SK-N-SH treated with all-trans-retinoic acid at 6 μM for 48 hours (cell line): ENCODE results near the gene ABCC11.

Experiments used
- ARNTL ChIP-seq: fragments of 450-650 bp; formaldehyde crosslinking; IDR thresholded peaks from 2 replicates; pipeline ENCODE4 v1.5.0; 2020; ENCODE audit warnings: low read depth, mild to moderate bottlenecking, moderate library complexity, borderline replicate concordance
- CSDC2 ChIP-seq: fragments of 250-450 bp; sonication (Bioruptor Pico); IDR thresholded peaks from 2 replicates; pipeline ENCODE4 v1.5.0; 2020; ENCODE audit warnings: mild to moderate bottlenecking, moderate library complexity
- SNAI2 ChIP-seq: fragments of 250-450 bp; sonication (Bioruptor Pico); IDR thresholded peaks from 2 replicates; pipeline ENCODE4 v1.5.0; 2020; ENCODE audit warnings: mild to moderate bottlenecking, moderate library complexity
- TCF4 ChIP-seq: fragments of 250-450 bp; sonication (Bioruptor Pico); IDR thresholded peaks from 2 replicates; pipeline ENCODE4 v1.8.0; 2021; ENCODE audit warnings: mild to moderate bottlenecking, moderate library complexity, borderline replicate concordance
- ZC3H10 ChIP-seq: fragments of 250-450 bp; sonication (Bioruptor Pico); IDR thresholded peaks from 2 replicates; pipeline ENCODE4 v1.5.1; 2021; ENCODE audit warnings: mild to moderate bottlenecking, moderate library complexity
- ZFP3 ChIP-seq: fragments of 250-450 bp; sonication (Bioruptor Pico); IDR thresholded peaks from 2 replicates; pipeline ENCODE4 v1.5.0; 2020; ENCODE audit warnings: mild to moderate bottlenecking, moderate library complexity
- ZFP30 ChIP-seq: fragments of 450-650 bp; formaldehyde crosslinking; IDR thresholded peaks from 2 replicates; pipeline ENCODE4 v1.5.0; 2022; ENCODE audit warnings: mild to moderate bottlenecking, moderate library complexity
- TF ChIP-seq, protein P1 (sequence below): fragments of 250-450 bp; sonication (Bioruptor Pico); IDR thresholded peaks from 2 replicates; pipeline ENCODE4 v1.5.0; 2020; ENCODE audit warnings: mild to moderate bottlenecking, moderate library complexity
- TF ChIP-seq, protein P2 (sequence below): fragments of 250-450 bp; sonication (Bioruptor Pico); IDR thresholded peaks from 2 replicates; pipeline ENCODE4 v1.8.0; 2020; ENCODE audit warnings: mild to moderate bottlenecking, moderate library complexity, borderline replicate concordance
- TF ChIP-seq, protein P3 (sequence below): fragments of 250-450 bp; sonication (Bioruptor Pico); IDR thresholded peaks from 2 replicates; pipeline ENCODE4 v1.5.1; 2021; ENCODE audit warnings: mild to moderate bottlenecking, moderate library complexity
- TF ChIP-seq, protein P4 (sequence below): fragments of 250-450 bp; sonication (Bioruptor Pico); IDR thresholded peaks from 2 replicates; pipeline ENCODE4 v1.5.1; 2020; ENCODE audit warnings: low read depth, mild to moderate bottlenecking, moderate library complexity

DNA sequence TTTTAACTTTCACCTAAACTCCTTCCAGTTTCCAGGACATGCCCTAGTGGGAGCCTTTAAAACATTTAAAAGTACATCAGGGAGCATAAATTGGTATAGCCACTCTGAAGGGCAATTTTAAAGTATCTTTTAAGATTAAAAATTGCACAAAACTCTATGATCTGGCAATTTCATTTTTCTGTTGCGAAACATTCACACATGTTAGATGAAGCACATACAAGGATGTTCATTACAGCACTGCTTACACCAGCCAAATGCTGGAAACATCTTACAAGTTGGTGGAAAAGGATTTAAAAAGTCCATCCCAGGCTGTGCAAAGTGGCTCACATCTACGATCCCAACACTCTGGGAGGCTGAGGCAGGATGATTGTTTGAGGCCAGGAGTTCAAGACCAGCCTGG is 29.6 kb downstream of the ABCC11 start:
- TF ChIP-seq SNAI2 (CRISPR knock-in tag) (no peak), ZFP30 (CRISPR knock-in tag) (no peak), CSDC2 (no peak), ZC3H10 (CRISPR knock-in tag) (no peak), ARNTL (no peak), TCF4 (CRISPR knock-in tag) (no peak), ZFP3 (CRISPR knock-in tag) (no peak)
- TF ChIP-seq, protein P1, sequence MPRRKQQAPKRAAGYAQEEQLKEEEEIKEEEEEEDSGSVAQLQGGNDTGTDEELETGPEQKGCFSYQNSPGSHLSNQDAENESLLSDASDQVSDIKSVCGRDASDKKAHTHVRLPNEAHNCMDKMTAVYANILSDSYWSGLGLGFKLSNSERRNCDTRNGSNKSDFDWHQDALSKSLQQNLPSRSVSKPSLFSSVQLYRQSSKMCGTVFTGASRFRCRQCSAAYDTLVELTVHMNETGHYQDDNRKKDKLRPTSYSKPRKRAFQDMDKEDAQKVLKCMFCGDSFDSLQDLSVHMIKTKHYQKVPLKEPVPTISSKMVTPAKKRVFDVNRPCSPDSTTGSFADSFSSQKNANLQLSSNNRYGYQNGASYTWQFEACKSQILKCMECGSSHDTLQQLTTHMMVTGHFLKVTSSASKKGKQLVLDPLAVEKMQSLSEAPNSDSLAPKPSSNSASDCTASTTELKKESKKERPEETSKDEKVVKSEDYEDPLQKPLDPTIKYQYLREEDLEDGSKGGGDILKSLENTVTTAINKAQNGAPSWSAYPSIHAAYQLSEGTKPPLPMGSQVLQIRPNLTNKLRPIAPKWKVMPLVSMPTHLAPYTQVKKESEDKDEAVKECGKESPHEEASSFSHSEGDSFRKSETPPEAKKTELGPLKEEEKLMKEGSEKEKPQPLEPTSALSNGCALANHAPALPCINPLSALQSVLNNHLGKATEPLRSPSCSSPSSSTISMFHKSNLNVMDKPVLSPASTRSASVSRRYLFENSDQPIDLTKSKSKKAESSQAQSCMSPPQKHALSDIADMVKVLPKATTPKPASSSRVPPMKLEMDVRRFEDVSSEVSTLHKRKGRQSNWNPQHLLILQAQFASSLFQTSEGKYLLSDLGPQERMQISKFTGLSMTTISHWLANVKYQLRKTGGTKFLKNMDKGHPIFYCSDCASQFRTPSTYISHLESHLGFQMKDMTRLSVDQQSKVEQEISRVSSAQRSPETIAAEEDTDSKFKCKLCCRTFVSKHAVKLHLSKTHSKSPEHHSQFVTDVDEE (CRISPR knock-in tag): no peak
- TF ChIP-seq, protein P2, sequence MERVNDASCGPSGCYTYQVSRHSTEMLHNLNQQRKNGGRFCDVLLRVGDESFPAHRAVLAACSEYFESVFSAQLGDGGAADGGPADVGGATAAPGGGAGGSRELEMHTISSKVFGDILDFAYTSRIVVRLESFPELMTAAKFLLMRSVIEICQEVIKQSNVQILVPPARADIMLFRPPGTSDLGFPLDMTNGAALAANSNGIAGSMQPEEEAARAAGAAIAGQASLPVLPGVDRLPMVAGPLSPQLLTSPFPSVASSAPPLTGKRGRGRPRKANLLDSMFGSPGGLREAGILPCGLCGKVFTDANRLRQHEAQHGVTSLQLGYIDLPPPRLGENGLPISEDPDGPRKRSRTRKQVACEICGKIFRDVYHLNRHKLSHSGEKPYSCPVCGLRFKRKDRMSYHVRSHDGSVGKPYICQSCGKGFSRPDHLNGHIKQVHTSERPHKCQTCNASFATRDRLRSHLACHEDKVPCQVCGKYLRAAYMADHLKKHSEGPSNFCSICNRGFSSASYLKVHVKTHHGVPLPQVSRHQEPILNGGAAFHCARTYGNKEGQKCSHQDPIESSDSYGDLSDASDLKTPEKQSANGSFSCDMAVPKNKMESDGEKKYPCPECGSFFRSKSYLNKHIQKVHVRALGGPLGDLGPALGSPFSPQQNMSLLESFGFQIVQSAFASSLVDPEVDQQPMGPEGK (CRISPR knock-in tag): no peak
- TF ChIP-seq, protein P3, sequence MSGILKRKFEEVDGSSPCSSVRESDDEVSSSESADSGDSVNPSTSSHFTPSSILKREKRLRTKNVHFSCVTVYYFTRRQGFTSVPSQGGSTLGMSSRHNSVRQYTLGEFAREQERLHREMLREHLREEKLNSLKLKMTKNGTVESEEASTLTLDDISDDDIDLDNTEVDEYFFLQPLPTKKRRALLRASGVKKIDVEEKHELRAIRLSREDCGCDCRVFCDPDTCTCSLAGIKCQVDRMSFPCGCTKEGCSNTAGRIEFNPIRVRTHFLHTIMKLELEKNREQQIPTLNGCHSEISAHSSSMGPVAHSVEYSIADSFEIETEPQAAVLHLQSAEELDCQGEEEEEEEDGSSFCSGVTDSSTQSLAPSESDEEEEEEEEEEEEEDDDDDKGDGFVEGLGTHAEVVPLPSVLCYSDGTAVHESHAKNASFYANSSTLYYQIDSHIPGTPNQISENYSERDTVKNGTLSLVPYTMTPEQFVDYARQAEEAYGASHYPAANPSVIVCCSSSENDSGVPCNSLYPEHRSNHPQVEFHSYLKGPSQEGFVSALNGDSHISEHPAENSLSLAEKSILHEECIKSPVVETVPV (CRISPR knock-in tag): no peak
- TF ChIP-seq, protein P4, sequence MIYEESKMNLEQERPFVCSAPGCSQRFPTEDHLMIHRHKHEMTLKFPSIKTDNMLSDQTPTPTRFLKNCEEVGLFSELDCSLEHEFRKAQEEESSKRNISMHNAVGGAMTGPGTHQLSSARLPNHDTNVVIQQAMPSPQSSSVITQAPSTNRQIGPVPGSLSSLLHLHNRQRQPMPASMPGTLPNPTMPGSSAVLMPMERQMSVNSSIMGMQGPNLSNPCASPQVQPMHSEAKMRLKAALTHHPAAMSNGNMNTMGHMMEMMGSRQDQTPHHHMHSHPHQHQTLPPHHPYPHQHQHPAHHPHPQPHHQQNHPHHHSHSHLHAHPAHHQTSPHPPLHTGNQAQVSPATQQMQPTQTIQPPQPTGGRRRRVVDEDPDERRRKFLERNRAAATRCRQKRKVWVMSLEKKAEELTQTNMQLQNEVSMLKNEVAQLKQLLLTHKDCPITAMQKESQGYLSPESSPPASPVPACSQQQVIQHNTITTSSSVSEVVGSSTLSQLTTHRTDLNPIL: no peak
